CD14-positive monocyte (primary cell): ENCODE results near the gene ZNRF4. TPM values are rescaled to one million over a fixed set of nuclear protein-coding genes. Genes with fewer than 3 reads are reported as not detected.

Experiments used
- DNase-seq, 3 donors: peaks; one replicate each; pipeline ENCODE4 v3.0.0-alpha.2; 2011 to 2022
- H2AFZ ChIP-seq: 2 replicates; pipeline ENCODE4 v1.6.0; 2012; ENCODE audit warnings: mild to moderate bottlenecking, low read depth, low read length, inconsistent platforms; ENCODE audit not compliant: insufficient read depth, poor library complexity, severe bottlenecking
- H3K27ac ChIP-seq, 2 donors: 1 replicate in 1 of 2; 2 replicates in 1 of 2; pipeline ENCODE4 v1.5.1; 2012 to 2013; ENCODE audit warnings: low read length in 2 of 2, control low read depth in 1 of 2, inconsistent platforms in 1 of 2, low read depth in 1 of 2, mild to moderate bottlenecking in 1 of 2
- H3K27me3 ChIP-seq, 2 donors: one replicate each; pipeline versions ENCODE4 v1.6.0 to v1.6.1; 2011 to 2013; ENCODE audit warnings: low read length in 2 of 2; ENCODE audit not compliant: control insufficient read depth in 2 of 2, insufficient read depth in 2 of 2
- H3K36me3 ChIP-seq, 2 donors: replicated peaks in 1 of 2; 1 replicate in 1 of 2; 2 replicates in 1 of 2; pipeline versions ENCODE4 v1.5.1 to v1.6.1; 2012 to 2013; ENCODE audit warnings: low read length in 2 of 2, control low read depth in 1 of 2, inconsistent platforms in 1 of 2, mild to moderate bottlenecking in 1 of 2; ENCODE audit not compliant: insufficient read depth in 2 of 2, control insufficient read depth in 1 of 2
- H3K4me1 ChIP-seq, 2 donors: 1 replicate in 1 of 2; 2 replicates in 1 of 2; pipeline versions ENCODE4 v1.5.1 to v1.6.1; 2012 to 2013; ENCODE audit warnings: low read length in 2 of 2, control low read depth in 1 of 2, inconsistent platforms in 1 of 2, mild to moderate bottlenecking in 1 of 2, moderate library complexity in 1 of 2; ENCODE audit not compliant: insufficient read depth in 2 of 2, control insufficient read depth in 1 of 2
- H3K4me2 ChIP-seq: replicated peaks from 2 replicates; pipeline ENCODE3; 2012; ENCODE audit warnings: low read length, moderate library complexity, mild to moderate bottlenecking; ENCODE audit not compliant: poor library complexity, severe bottlenecking; ENCODE audit errors: extremely low read depth
- H3K4me3 ChIP-seq, 3 experiments: fragments of 200-600 bp in 1 of 3; sonication (generic) in 1 of 3; replicated peaks in 1 of 3; 1 replicate in 2 of 3; 2 replicates in 1 of 3; pipeline ENCODE4 v1.5.1; 2011 to 2013; ENCODE audit warnings: low read length in 3 of 3, mild to moderate bottlenecking in 3 of 3, control low read depth in 2 of 3, low read depth in 2 of 3, inconsistent platforms in 1 of 3, moderate library complexity in 1 of 3
- H3K79me2 ChIP-seq: 2 replicates; pipeline ENCODE4 v1.6.0; 2012; ENCODE audit warnings: mild to moderate bottlenecking, control low read depth, inconsistent platforms, low read length, moderate library complexity; ENCODE audit not compliant: insufficient read depth
- H3K9ac ChIP-seq: 2 replicates; pipeline ENCODE4 v1.6.0; 2017; ENCODE audit warnings: low read length, mild to moderate bottlenecking; ENCODE audit not compliant: insufficient read depth, poor library complexity, severe bottlenecking
- H3K9me3 ChIP-seq, 2 donors: replicated peaks in 1 of 2; 1 replicate in 1 of 2; 2 replicates in 1 of 2; pipeline versions ENCODE4 v1.5.1 to v1.6.1; 2012 to 2013; ENCODE audit warnings: low read length in 2 of 2, control low read depth in 1 of 2; ENCODE audit not compliant: control insufficient read depth in 1 of 2, insufficient read depth in 1 of 2
- H4K20me1 ChIP-seq: 2 replicates; pipeline ENCODE4 v1.6.0; 2012; ENCODE audit warnings: mild to moderate bottlenecking, low read length, control low read depth, moderate library complexity; ENCODE audit not compliant: insufficient read depth
- H3K27ac Mint-ChIP-seq, 7 donors: one replicate each; pipeline ENCODE4 v1.8.0; 2020; ENCODE audit warnings: mild to moderate bottlenecking in 7 of 7, mixed read lengths in 7 of 7, moderate library complexity in 6 of 7, inconsistent platforms in 2 of 7
- H3K27me3 Mint-ChIP-seq, 3 donors: one replicate each; pipeline ENCODE4 v1.8.0; 2021 to 2022; ENCODE audit warnings: low read depth in 3 of 3, mild to moderate bottlenecking in 3 of 3, mixed read lengths in 3 of 3, moderate library complexity in 3 of 3, inconsistent platforms in 1 of 3
- H3K36me3 Mint-ChIP-seq, 2 donors: one replicate each; pipeline ENCODE4 v1.8.0; 2020; ENCODE audit warnings: mixed read lengths in 2 of 2, inconsistent platforms in 1 of 2, mild to moderate bottlenecking in 1 of 2
- H3K4me1 Mint-ChIP-seq: one replicate; pipeline ENCODE4 v1.8.0; 2020; ENCODE audit warnings: mild to moderate bottlenecking, mixed read lengths
- H3K4me3 Mint-ChIP-seq, 2 donors: one replicate each; pipeline ENCODE4 v1.8.0; 2020; ENCODE audit warnings: mild to moderate bottlenecking in 2 of 2, mixed read lengths in 2 of 2, moderate library complexity in 1 of 2
- H3K9me3 Mint-ChIP-seq, 7 donors: one replicate each; pipeline ENCODE4 v1.8.0; 2020 to 2022; ENCODE audit warnings: mixed read lengths in 7 of 7, mild to moderate bottlenecking in 6 of 7, moderate library complexity in 6 of 7, inconsistent platforms in 2 of 7
- CTCF ChIP-seq: fragments of 200-600 bp; IDR thresholded peaks from one replicate; pipeline ENCODE4 v1.8.0; 2022; ENCODE audit warnings: antibody characterized with exemption, mild to moderate bottlenecking
- WGBS: methylation state at CpG from one replicate; pipeline ENCODE4 v1.1.5; 2013; ENCODE audit warnings: missing lambda C conversion rate; ENCODE audit not compliant: insufficient coverage; 5-methylcytosine and 5-hydroxymethylcytosine counted together
- intact Hi-C, 2 donors: fragments of 100-400 bp; cut with micrococcal nuclease; formaldehyde crosslinking; loops; one replicate each; pipeline versions ENCODE4 v1.15.0 to v1.15.1; 2023
- polyA plus RNA-seq, 3 donors: library from polyadenylated mRNA; depleted of rRNA in 1 of 3; unstranded in 2 of 3; stranded (reverse) in 1 of 3; fragments of 300-500 nt in 2 of 3; fragments of >200 nt in 1 of 3; fragmentation: Illumina TruSeq in 2 of 3; gene quantifications; 1 replicate in 2 of 3; 2 replicates in 1 of 3; pipeline ENCODE4 v1.2.3, GENCODE V29; 2012 to 2021

Gene ZNRF4
- polyA plus RNA-seq, 3 donors: not detected

DNA sequence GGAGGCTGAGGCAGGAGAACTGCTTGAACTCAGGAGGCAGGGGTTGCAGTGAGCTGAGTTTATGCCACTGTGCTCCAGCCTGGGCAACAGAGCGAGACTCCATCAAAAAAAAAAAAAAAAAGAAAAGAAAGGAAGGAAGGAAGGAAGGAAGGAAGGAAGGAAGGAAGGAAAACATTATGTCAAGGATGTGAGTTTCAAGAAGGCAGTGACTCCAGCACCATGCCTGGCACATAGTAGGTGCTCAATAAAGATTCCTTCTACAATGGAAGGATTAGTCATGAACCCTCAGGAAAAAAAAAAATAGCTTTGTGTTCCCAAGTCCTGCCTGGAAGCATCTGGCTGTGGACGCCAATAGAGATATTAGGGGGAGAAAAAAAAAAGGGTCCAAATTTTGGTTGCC, 10.1 kb upstream of the ZNRF4 start:
- Histone ChIP-seq H4K20me1 (no peaks in the 10 kb centered on the region), H2AFZ (no peak overlapping the region), H3K27ac (no peak overlapping the region), H3K4me2 (no peak overlapping the region), H3K9ac (no peak overlapping the region), H3K9me3 (no peaks in the 10 kb centered on the region), H3K4me3 (no peak overlapping the region), H3K4me1 (no peaks in the 10 kb centered on the region), H3K36me3 (no peaks in the 10 kb centered on the region), H3K79me2 (no peaks in the 10 kb centered on the region), H3K27me3 (no peaks in the 10 kb centered on the region)
- Mint-ChIP-seq H3K27me3 (peaks cover 5 to 13% (median 8%) of the 10 kb centered on the region in 3 donors), H3K36me3 (no peaks in the 10 kb centered on the region), H3K9me3 (peaks cover 0 to 3% (median 0%) of the 10 kb centered on the region in 7 donors), H3K4me3 (no peak overlapping the region), H3K4me1 (no peaks in the 10 kb centered on the region), H3K27ac (no peak overlapping the region)
- TF ChIP-seq CTCF: no peak
- DNase-seq: no peak
- intact Hi-C loops: no loop called here
- WGBS: no CpG with 5 or more reads among the region's 2 CpGs

DNA sequence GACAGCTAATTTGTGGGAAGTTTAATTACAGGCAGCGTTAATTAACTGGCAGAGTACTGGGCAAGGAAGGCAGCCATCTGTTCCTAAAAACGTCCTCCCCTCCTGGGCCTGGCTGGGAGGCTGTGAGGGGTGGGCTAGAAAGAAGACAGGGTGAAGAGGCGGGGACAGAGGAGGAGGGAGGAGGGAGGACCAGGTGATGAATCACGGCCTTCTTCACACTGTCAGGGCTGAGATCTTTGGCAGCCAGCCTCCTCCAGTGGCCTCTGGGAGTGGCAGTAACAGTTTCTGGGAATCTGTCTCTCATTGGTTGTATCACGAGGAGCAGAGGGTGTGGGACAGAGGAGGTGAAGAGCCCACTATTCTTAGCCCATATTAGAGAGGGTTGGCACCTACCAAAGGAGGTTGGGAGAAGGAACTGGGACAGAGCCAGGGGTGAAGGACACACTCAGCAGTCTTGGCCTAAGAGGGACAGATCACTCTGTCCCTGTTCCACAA, 9.6 kb upstream of the ZNRF4 start:
- Mint-ChIP-seq H3K4me1 (no peaks in the 10 kb centered on the region), H3K36me3 (no peaks in the 10 kb centered on the region), H3K27ac (no peak overlapping the region), H3K27me3 (peaks cover 4 to 15% (median 8%) of the 10 kb centered on the region in 3 donors), H3K9me3 (peaks cover 0 to 3% (median 0%) of the 10 kb centered on the region in 7 donors), H3K4me3 (no peak overlapping the region)
- no peak overlapping the region for H3K9ac ChIP-seq
- no peaks in the 10 kb centered on the region for H3K79me2 ChIP-seq
- H3K36me3 ChIP-seq: no peaks in the 10 kb centered on the region
- H2AFZ ChIP-seq: no peak overlapping the region
- H3K4me3 ChIP-seq: no peak overlapping the region
- TF ChIP-seq CTCF: no peak
- no peaks in the 10 kb centered on the region for H3K4me1 ChIP-seq
- no peak overlapping the region for H3K27ac ChIP-seq
- no peaks in the 10 kb centered on the region for H3K9me3 ChIP-seq
- WGBS: 29% methylated on average over 3 of the region's 5 CpGs
- H4K20me1 ChIP-seq: no peaks in the 10 kb centered on the region
- no peak for DNase-seq
- no peak overlapping the region for H3K4me2 ChIP-seq
- no peaks in the 10 kb centered on the region for H3K27me3 ChIP-seq
- intact Hi-C loops: no loop called here
